K562 (cell line): ENCODE data around the gene FHIT. TPM values are rescaled to one million over a fixed set of nuclear protein-coding genes. Genes with fewer than 3 reads are reported as not detected.

Experiments
- ATAC-seq: fragments of 200-7000 bp; cut with Tn5 transposase; 3 replicates; pipeline ENCODE4 v1.9.1; 2020; ENCODE audit warnings: moderate library complexity
- BruUV-seq: library from RNA; stranded (reverse); fragments of 400-500 nt; replicated peaks from 2 replicates; lab custom pipeline; 2021; lab: Mats Ljungman, UMichigan
- CTCF ChIA-PET: fragments of 300-600 bp; formaldehyde crosslinking; extraction: SDS; loops from one replicate; lab custom pipeline; 2021; ENCODE audit warnings: low intra/inter-chr PET ratio; lab: Yijun Ruan, JAX
- POLR2A ChIA-PET: fragments of 300-600, 350-650 bp; sonication (Branson Sonifier 250); formaldehyde crosslinking; extraction: SDS; loops from one replicate; lab custom pipeline; 2021; ENCODE audit warnings: antibody characterized with exemption, inconsistent platforms; lab: Yijun Ruan, JAX
- DNase-seq, 4 experiments: peaks; one replicate each; pipeline versions ENCODE4 v3.0.0 to v3.0.0-alpha.2; 2011 to 2018; ENCODE audit warnings: low spot score in 3 of 4, mixed read lengths in 3 of 4; ENCODE audit errors: extremely low read depth in 1 of 4
- FAIRE-seq: peaks from 2 replicates; lab custom pipeline; 2011; peaks lifted over from hg19 to GRCh38; lab: Jason Lieb, UNC
- H2AFZ ChIP-seq: 2 replicates; pipeline ENCODE4 v1.6.0; 2011; ENCODE audit warnings: low read depth, low read length, control low read depth, inconsistent platforms
- H3K27ac ChIP-seq: fragments of 200-600 bp; 3 replicates; pipeline ENCODE4 v1.8.0; 2011; ENCODE audit warnings: low read depth, mild to moderate bottlenecking, control low read depth, inconsistent platforms, low read length, moderate library complexity, mixed read lengths; ENCODE audit errors: extremely low read depth
- H3K27me3 ChIP-seq, 2 experiments: fragments of 300-600 bp in 1 of 2; 2 replicates in 1 of 2; 3 replicates in 1 of 2; pipeline versions ENCODE4 v1.6.0 to v1.8.0; 2011; ENCODE audit warnings: inconsistent platforms in 2 of 2, low read length in 2 of 2, mild to moderate bottlenecking in 1 of 2, mixed read lengths in 1 of 2, moderate library complexity in 1 of 2; ENCODE audit not compliant: control insufficient read depth in 2 of 2, insufficient read depth in 2 of 2
- H3K36me3 ChIP-seq: fragments of 300-600 bp; 3 replicates; pipeline ENCODE4 v1.8.0; 2011; ENCODE audit warnings: mild to moderate bottlenecking, low read length, inconsistent platforms; ENCODE audit not compliant: control insufficient read depth, insufficient read depth
- H3K4me1 ChIP-seq, 2 experiments: fragments of 200-600 bp in 1 of 2; replicated peaks in 1 of 2; 2 replicates in 1 of 2; 3 replicates in 1 of 2; pipeline versions ENCODE4 v1.5.1 to v1.8.0; 2011; ENCODE audit warnings: inconsistent platforms in 2 of 2, low read length in 2 of 2, mild to moderate bottlenecking in 1 of 2, mixed read lengths in 1 of 2, moderate library complexity in 1 of 2; ENCODE audit not compliant: control insufficient read depth in 2 of 2, insufficient read depth in 2 of 2
- H3K4me2 ChIP-seq: 2 replicates; pipeline ENCODE4 v1.6.1; 2011; ENCODE audit warnings: low read length, control low read depth, inconsistent platforms, mixed read lengths; ENCODE audit not compliant: insufficient read depth
- H3K4me3 ChIP-seq: fragments of 200-600 bp; sonication (generic), shearing (Covaris generic); 2 replicates; pipeline ENCODE4 v1.5.1; 2016; ENCODE audit warnings: control low read depth, inconsistent platforms
- H3K79me2 ChIP-seq: fragments of 200-600 bp; 3 replicates; pipeline ENCODE4 v1.8.0; 2011; ENCODE audit warnings: low read length, inconsistent platforms; ENCODE audit not compliant: control insufficient read depth, insufficient read depth
- H3K9ac ChIP-seq, 2 experiments: 2 replicates each; pipeline versions ENCODE4 v1.6.0 to v1.6.1; 2011; ENCODE audit warnings: low read depth in 2 of 2, low read length in 2 of 2, control low read depth in 1 of 2, inconsistent platforms in 1 of 2, mild to moderate bottlenecking in 1 of 2, mixed read lengths in 1 of 2; ENCODE audit not compliant: insufficient read depth in 1 of 2
- H3K9me1 ChIP-seq: one replicate; pipeline ENCODE4 v1.6.0; 2011; ENCODE audit warnings: inconsistent platforms, mild to moderate bottlenecking, low read length, moderate library complexity; ENCODE audit not compliant: control insufficient read depth, insufficient read depth
- H3K9me3 ChIP-seq: replicated peaks from 2 replicates; pipeline ENCODE4 v1.5.1; 2011; ENCODE audit warnings: low read depth, low read length, inconsistent platforms; ENCODE audit not compliant: control insufficient read depth, insufficient read depth
- H4K20me1 ChIP-seq: replicated peaks from 2 replicates; pipeline ENCODE4 v1.6.1; 2011; ENCODE audit warnings: low read length, inconsistent platforms, mixed read lengths; ENCODE audit not compliant: control insufficient read depth, insufficient read depth
- ESRRA ChIP-seq: fragments of 450-650 bp; IDR thresholded peaks from 2 replicates; pipeline ENCODE4 v1.6.1; 2014; ENCODE audit warnings: low read depth, mild to moderate bottlenecking, moderate library complexity, borderline replicate concordance
- EWSR1 ChIP-seq: fragments of 450-650 bp; IDR thresholded peaks from 2 replicates; pipeline ENCODE4 v1.6.1; 2018; ENCODE audit warnings: borderline replicate concordance, mild to moderate bottlenecking, low read depth, moderate library complexity; ENCODE audit not compliant: partially characterized antibody
- HNRNPL ChIP-seq: fragments of 200-400 bp; formaldehyde crosslinking; IDR thresholded peaks from 2 replicates; pipeline ENCODE4 v1.6.1; 2017; ENCODE audit warnings: low read depth, mild to moderate bottlenecking, low read length
- KDM5B ChIP-seq: fragments of 200-600 bp; sonication (generic); IDR thresholded peaks from 2 replicates; pipeline ENCODE4 v1.6.1; 2012; ENCODE audit warnings: low read depth, mild to moderate bottlenecking, moderate library complexity, low read length, control low read depth, inconsistent platforms; ENCODE audit not compliant: insufficient replicate concordance
- NCOA2 ChIP-seq, 2 experiments: fragments of 450-650 bp; IDR thresholded peaks; 2 replicates each; pipeline ENCODE4 v1.6.1; 2018; ENCODE audit warnings: mild to moderate bottlenecking in 2 of 2, moderate library complexity in 1 of 2; ENCODE audit not compliant: partially characterized antibody in 2 of 2
- NFYB ChIP-seq: IDR thresholded peaks from 2 replicates; pipeline ENCODE4 v1.6.1; 2011; ENCODE audit warnings: mild to moderate bottlenecking, moderate library complexity; ENCODE audit not compliant: insufficient read length; ENCODE audit errors: extremely low read depth
- PHF20 ChIP-seq: fragments of 450-650 bp; IDR thresholded peaks from 2 replicates; pipeline ENCODE4 v1.6.1; 2018; ENCODE audit not compliant: partially characterized antibody
- PHF21A ChIP-seq: fragments of 450-650 bp; IDR thresholded peaks from 2 replicates; pipeline ENCODE4 v1.6.1; 2017; ENCODE audit warnings: low read depth, borderline replicate concordance
- RBM25 ChIP-seq: fragments of 200-400 bp; formaldehyde crosslinking; IDR thresholded peaks from 2 replicates; pipeline ENCODE4 v1.6.1; 2018; ENCODE audit warnings: low read length, low read depth, moderate library complexity; ENCODE audit not compliant: severe bottlenecking
- RHOXF2B ChIP-seq: fragments of 250-450 bp; sonication (Bioruptor Pico); conservative IDR thresholded peaks from 2 replicates; pipeline ENCODE4 v1.5.1; 2021
- SAFB2 ChIP-seq: fragments of 200-400 bp; formaldehyde crosslinking; IDR thresholded peaks from 2 replicates; pipeline ENCODE4 v1.6.1; 2018; ENCODE audit warnings: borderline replicate concordance, low read length, low read depth, moderate library complexity; ENCODE audit not compliant: severe bottlenecking
- SMAD2 ChIP-seq: fragments of 150-350 bp; IDR thresholded peaks from 2 replicates; pipeline ENCODE4 v1.6.1; 2014; ENCODE audit warnings: low read depth, mild to moderate bottlenecking, low read length
- TCF3 ChIP-seq: sonication (generic); formaldehyde crosslinking; IDR thresholded peaks from 2 replicates; pipeline ENCODE4 v1.4.0; 2020; ENCODE audit warnings: mild to moderate bottlenecking, missing genetic modification reagents
- ZNF184 ChIP-seq: sonication (generic); formaldehyde crosslinking; IDR thresholded peaks from 2 replicates; pipeline ENCODE4 v1.5.0; 2020; ENCODE audit warnings: missing genetic modification reagents
- ZNF76 ChIP-seq: fragments of 250-450 bp; sonication (Bioruptor Pico); IDR thresholded peaks from 2 replicates; pipeline ENCODE4 v1.4.0; 2020; ENCODE audit warnings: mild to moderate bottlenecking, moderate library complexity, borderline replicate concordance
- WGBS: fragments of 100-300 bp; shearing (Covaris generic); methylation state at CpG from one replicate; pipeline ENCODE4 v1.1.6; 2016; ENCODE audit warnings: low coverage, mixed read lengths; ENCODE audit not compliant: insufficient coverage; ENCODE audit errors: missing lambda C conversion rate; 5-methylcytosine and 5-hydroxymethylcytosine counted together
- in situ Hi-C: fragments of 300-500 bp; cut with MboI; formaldehyde crosslinking; loops from 4 replicates; pipeline ENCODE4 v1.15.0; 2018; ENCODE audit warnings: inconsistent platforms, mixed read lengths
- intact Hi-C: fragments of 100-400 bp; cut with micrococcal nuclease; formaldehyde crosslinking; loops from 2 replicates; pipeline ENCODE4 v1.14.2; 2022
- polyA plus RNA-seq, 8 experiments: library from polyadenylated mRNA; depleted of rRNA in 4 of 8; stranded (reverse) in 5 of 8; unstranded in 3 of 8; fragments of >200 nt; fragmentation: Nextera tagmentation in 2 of 8; fragmentation: Illumina TruSeq in 1 of 8; extraction: Ambion mirVana in 2 of 8; extraction: Trizol in 1 of 8; gene quantifications; 2 replicates each; pipeline versions ENCODE4 v1.2.1 to v1.2.3, GENCODE V29; 2011 to 2014; ENCODE audit warnings: inconsistent platforms in 1 of 8, missing spikeins in 1 of 8
- total RNA-seq, 7 experiments: library from RNA; depleted of rRNA in 6 of 7; stranded (reverse); fragments of >200 nt in 6 of 7; fragmentation: Illumina TruSeq in 2 of 7; extraction: Trizol in 2 of 7; gene quantifications; 2 replicates each; pipeline versions ENCODE4 v1.2.1 to v1.2.3, GENCODE V29; 2011 to 2021; ENCODE audit warnings: low replicate concordance in 1 of 7
- TF ChIP-seq, protein P1 (sequence below): sonication (generic); formaldehyde crosslinking; IDR thresholded peaks from 2 replicates; pipeline ENCODE4 v1.8.1; 2023; ENCODE audit warnings: mild to moderate bottlenecking, missing genetic modification reagents
- TF ChIP-seq, protein P2 (sequence below): sonication (generic); formaldehyde crosslinking; IDR thresholded peaks from 2 replicates; pipeline ENCODE4 v1.4.0; 2020; ENCODE audit warnings: mild to moderate bottlenecking, missing genetic modification reagents

The FHIT gene
- total and polyA plus RNA-seq, 9 of the 15 experiments (the other 6 are each of a cell fraction or from before 2014, with no cell fraction given): 1.7 to 9.1 (median 4.3) TPM

DNA sequence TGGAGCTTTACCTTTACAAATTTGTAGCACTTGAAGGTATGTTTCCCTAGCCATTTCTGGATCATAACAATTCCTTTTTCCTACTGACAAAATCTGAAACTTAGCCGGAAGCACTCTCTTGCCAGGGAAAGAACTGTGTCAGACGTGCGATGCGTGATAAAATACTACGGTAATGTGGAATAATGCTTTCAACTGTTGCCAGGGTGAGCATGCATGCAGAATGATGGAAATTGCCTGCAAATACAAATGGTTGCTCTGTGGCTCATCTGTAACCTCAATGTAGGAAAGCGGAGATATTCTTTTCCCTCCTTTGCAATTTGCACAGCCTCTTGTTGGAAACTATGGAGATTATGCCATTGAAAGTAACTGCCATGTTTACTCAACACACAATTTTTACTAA lies 1464.9 kb downstream of the FHIT start:
- no peak overlapping the region for H3K4me3 ChIP-seq
- ATAC-seq (no peak), DNase-seq (no peak), FAIRE-seq (no peak)
- H3K9me1 ChIP-seq: no peaks in the 10 kb centered on the region
- H3K9me3 ChIP-seq: no peaks in the 10 kb centered on the region
- 12% methylated on average over 4 of the region's 6 CpGs for WGBS
- POLR2A ChIA-PET: no interaction called here
- no TSS peak for BruUV-seq
- no peaks in the 10 kb centered on the region for H3K79me2 ChIP-seq
- H3K27ac ChIP-seq: no peak overlapping the region
- H3K4me2 ChIP-seq: no peak overlapping the region
- H3K4me1 ChIP-seq: no peaks in the 10 kb centered on the region
- no peaks in the 10 kb centered on the region for H4K20me1 ChIP-seq
- H2AFZ ChIP-seq: no peak overlapping the region
- H3K27me3 ChIP-seq: no peaks in the 10 kb centered on the region
- intact Hi-C loops (no loop called here), in situ Hi-C loops (no loop called here)
- no peaks in the 10 kb centered on the region for H3K36me3 ChIP-seq
- H3K9ac ChIP-seq: no peak overlapping the region
- CTCF ChIA-PET: no interaction called here
- no peak for TF ChIP-seq NCOA2 (IDR thresholded peaks at IDR 0.05; ENCODE audit: partially characterized antibody in 2 of 2)
- no peak for TF ChIP-seq ZNF76 (CRISPR knock-in tag)
- TF ChIP-seq TCF3: no peak
- TF ChIP-seq SAFB2: no peak
- no peak for TF ChIP-seq RBM25
- no peak for TF ChIP-seq SMAD2
- TF ChIP-seq ESRRA: no peak
- no peak for TF ChIP-seq HNRNPL
- no peak for TF ChIP-seq PHF20
- TF ChIP-seq, protein P1, sequence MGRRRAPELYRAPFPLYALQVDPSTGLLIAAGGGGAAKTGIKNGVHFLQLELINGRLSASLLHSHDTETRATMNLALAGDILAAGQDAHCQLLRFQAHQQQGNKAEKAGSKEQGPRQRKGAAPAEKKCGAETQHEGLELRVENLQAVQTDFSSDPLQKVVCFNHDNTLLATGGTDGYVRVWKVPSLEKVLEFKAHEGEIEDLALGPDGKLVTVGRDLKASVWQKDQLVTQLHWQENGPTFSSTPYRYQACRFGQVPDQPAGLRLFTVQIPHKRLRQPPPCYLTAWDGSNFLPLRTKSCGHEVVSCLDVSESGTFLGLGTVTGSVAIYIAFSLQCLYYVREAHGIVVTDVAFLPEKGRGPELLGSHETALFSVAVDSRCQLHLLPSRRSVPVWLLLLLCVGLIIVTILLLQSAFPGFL (CRISPR knock-in tag): no peak
- no peak for TF ChIP-seq EWSR1
- no peak for TF ChIP-seq KDM5B
- TF ChIP-seq ZNF184: no peak
- TF ChIP-seq RHOXF2B (CRISPR knock-in tag): no peak
- no peak for TF ChIP-seq PHF21A
- TF ChIP-seq NFYB: no peak
- TF ChIP-seq, protein P2, sequence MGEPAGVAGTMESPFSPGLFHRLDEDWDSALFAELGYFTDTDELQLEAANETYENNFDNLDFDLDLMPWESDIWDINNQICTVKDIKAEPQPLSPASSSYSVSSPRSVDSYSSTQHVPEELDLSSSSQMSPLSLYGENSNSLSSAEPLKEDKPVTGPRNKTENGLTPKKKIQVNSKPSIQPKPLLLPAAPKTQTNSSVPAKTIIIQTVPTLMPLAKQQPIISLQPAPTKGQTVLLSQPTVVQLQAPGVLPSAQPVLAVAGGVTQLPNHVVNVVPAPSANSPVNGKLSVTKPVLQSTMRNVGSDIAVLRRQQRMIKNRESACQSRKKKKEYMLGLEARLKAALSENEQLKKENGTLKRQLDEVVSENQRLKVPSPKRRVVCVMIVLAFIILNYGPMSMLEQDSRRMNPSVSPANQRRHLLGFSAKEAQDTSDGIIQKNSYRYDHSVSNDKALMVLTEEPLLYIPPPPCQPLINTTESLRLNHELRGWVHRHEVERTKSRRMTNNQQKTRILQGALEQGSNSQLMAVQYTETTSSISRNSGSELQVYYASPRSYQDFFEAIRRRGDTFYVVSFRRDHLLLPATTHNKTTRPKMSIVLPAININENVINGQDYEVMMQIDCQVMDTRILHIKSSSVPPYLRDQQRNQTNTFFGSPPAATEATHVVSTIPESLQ (CRISPR knock-in tag): no peak
